ENCODE results near the gene TSPAN15. TPM values are rescaled to one million over a fixed set of nuclear protein-coding genes. Genes with fewer than 3 reads are reported as not detected.
A peak's percentile ranks its signal among the peaks of the same experiment; 100 is the strongest.

Gene TSPAN15
- total and polyA plus RNA-seq, 5 experiments from 2014 or later = 0.55 to 1.1 (median 0.80) TPM; not detected in 1

DNA sequence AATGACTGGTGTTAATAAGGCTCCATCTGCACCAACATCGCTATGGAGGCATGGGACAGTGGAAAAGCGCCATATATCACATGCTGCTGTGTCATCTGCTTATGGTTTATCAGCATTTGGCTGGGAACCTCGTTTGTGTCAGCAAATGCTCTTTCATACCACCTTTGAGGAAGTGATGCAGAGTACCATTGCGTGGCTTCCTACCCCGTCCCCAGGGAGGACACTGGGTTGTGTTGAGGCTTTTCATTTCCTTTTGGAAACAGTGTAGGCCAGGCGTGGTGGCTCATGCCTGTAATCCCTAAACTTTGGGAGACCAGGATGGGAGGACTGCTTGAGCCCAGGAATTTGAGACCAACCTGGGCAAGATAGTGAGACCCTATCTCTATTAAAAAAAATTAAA, 41.3 kb upstream of the TSPAN15 start:
- peak in 1 of 10 donors; percentile 27 for DNase-seq
- peak overlapping the region in 4 of 10 donors; percentile 15 to 60 (median 44) for H3K27ac Mint-ChIP-seq
- H3K4me3 Mint-ChIP-seq = no peak overlapping the region
- no peaks in the 10 kb centered on the region for H3K36me3 Mint-ChIP-seq
- no peaks in the 10 kb centered on the region for H3K9me3 Mint-ChIP-seq
- peaks cover 12 to 37% (median 28%) of the 10 kb centered on the region in 4 donors for H3K4me1 Mint-ChIP-seq
- no peak for ATAC-seq
- peaks cover 0 to 2% (median 0%) of the 10 kb centered on the region in 5 donors for H3K27me3 Mint-ChIP-seq
- POLR2A ChIA-PET = interaction anchor here (0.6 to 1.4 kb wide), 3 partner anchors 31 to 97 kb away, joined by 3 to 5 read pairs (median 3); no protein-coding TSS in a partner anchor

DNA sequence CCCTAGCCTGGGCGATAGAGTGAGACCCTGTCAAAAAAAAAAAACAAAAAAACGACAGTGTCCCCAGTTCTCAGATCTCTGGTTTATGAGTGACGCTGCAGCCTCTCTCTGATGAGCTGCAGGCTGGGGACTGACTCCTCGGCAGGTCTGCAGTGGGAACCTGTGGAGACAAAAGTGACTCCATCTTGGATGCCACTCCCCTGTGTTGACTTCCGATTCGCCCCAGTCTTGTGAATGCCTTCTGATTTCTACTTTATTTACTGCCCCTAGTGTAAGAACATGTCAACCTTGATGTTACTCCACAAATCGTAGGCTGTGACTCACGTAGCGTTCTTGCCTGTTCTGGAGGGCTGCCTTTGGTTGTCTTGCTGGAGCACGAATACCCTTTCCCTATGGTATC, 40.8 kb upstream of the TSPAN15 start:
- Mint-ChIP-seq H3K4me1 (peaks cover 12 to 37% (median 28%) of the 10 kb centered on the region in 4 donors), H3K4me3 (peak overlapping the region in 1 of 10 donors; percentile 8), H3K9me3 (no peaks in the 10 kb centered on the region), H3K27ac (peak overlapping the region in 5 of 10 donors; percentile 25 to 75 (median 37)), H3K36me3 (no peaks in the 10 kb centered on the region), H3K27me3 (peaks cover 0 to 2% (median 2%) of the 10 kb centered on the region in 5 donors)
- DNase-seq (no peak), ATAC-seq (no peak)
- POLR2A ChIA-PET = interaction anchor here (0.6 to 1.4 kb wide), 6 partner anchors 30 to 876 kb away, joined by 3 to 6 read pairs (median 4); no protein-coding TSS in a partner anchor

DNA sequence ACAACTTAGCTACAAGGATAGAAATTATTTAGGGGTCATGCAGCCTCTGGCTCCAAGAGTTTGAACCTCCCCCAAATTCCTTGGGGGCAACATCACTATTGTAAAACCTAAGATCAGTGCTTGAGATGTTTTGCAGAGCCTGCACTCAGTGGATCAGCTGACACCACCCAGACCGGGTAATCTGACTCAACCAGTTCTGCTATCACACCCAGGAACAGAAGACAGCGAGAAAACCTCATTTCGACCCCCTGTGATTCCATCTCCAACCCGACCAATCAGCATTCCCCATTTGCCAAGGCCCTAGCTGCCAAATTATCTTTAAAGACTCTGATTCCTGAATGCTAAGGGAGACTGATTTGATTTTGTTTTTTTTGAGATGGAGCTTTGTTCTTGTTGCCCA, 39.8 kb upstream of the TSPAN15 start:
- Mint-ChIP-seq H3K27me3 (peaks cover 0 to 4% (median 2%) of the 10 kb centered on the region in 5 donors), H3K27ac (peak overlapping the region in 2 of 10 donors; percentile 4 to 59), H3K4me1 (peaks cover 12 to 32% (median 27%) of the 10 kb centered on the region in 4 donors), H3K36me3 (no peaks in the 10 kb centered on the region), H3K4me3 (no peak overlapping the region), H3K9me3 (no peaks in the 10 kb centered on the region)
- POLR2A ChIA-PET = interaction anchor here (1.4 kb wide), 1 partner anchor 93 kb away, joined by 3 read pairs; no protein-coding TSS in a partner anchor
- ATAC-seq (no peak), DNase-seq (no peak)

DNA sequence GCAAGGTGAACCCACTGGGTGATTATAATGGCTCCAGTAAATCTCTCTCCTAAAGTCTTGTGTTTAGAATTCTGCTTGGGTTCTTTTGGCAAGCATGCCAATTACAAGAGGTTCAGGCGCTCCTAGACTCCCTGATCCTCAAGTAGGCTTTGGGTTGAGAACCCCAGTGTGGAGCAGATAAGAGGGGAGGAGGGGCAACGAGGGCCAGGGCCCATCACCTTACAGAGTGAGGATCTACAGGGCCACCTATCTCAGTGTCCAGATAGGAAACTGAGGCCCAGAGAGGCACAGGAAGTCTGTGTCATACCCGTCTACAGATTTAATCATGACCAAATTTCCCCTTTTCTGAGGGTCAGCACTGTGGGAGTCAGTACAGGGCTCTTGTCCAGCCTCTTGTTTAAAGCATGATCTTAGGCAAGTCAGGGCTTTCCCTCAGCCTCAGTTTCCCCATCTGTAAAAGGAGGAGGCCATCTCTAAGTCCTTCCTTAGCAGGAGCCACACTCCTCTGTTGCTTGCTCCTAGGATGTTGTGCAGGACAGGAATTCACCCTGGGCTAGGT, 39.0 kb upstream of the TSPAN15 start:
- POLR2A ChIA-PET = no interaction called here
- no peak for ATAC-seq

DNA sequence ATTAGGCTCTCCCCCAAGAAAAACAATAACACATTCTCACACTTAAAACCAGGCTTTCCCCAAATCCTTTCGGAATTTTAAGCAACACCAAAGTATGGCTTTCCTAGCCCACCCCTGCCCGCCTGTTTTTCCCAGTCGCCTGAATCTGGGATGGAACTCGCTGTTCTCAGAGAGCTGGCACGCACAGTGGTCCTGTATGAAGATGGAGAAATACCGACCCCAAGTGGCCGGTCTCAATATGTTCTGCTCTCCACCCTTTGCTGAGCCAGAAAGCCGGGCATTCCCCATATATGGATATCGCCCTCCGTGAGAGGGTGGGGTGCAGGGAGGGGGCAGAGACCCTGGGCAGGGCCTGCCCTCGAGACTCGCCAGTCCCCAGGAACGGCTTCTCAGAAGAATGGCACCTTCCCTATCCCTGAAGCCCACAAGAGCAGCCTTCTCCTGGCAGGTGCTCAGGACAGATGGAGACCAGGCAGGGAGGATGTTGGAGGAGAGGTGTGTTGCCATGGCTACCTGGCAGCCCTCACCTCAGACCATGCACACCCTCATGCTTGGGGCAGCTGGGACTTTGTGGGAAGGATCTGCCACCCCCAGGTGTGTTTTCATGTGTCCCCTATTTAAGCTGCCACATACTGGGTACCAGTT, 37.9 kb upstream of the TSPAN15 start:
- Mint-ChIP-seq H3K4me3 (no peak overlapping the region), H3K4me1 (peaks cover 6 to 18% (median 16%) of the 10 kb centered on the region in 4 donors), H3K36me3 (no peaks in the 10 kb centered on the region), H3K27me3 (peaks cover 0 to 4% (median 2%) of the 10 kb centered on the region in 5 donors), H3K27ac (no peak overlapping the region), H3K9me3 (no peaks in the 10 kb centered on the region)
- DNase-seq (peak in 6 of 10 donors; percentile 17 to 72 (median 36)), ATAC-seq (no peak)
- POLR2A ChIA-PET = no interaction called here

More for the DNA sequence above, 39.0 kb upstream of the TSPAN15 start:
- no peak overlapping the region for H3K4me3 Mint-ChIP-seq
- no peak overlapping the region for H3K27ac Mint-ChIP-seq
- peaks cover 12 to 26% (median 25%) of the 10 kb centered on the region in 4 donors for H3K4me1 Mint-ChIP-seq
- no peak for DNase-seq
- H3K27me3 Mint-ChIP-seq = peaks cover 0 to 4% (median 2%) of the 10 kb centered on the region in 5 donors
- no peaks in the 10 kb centered on the region for H3K36me3 Mint-ChIP-seq
- H3K9me3 Mint-ChIP-seq = no peaks in the 10 kb centered on the region

DNA sequence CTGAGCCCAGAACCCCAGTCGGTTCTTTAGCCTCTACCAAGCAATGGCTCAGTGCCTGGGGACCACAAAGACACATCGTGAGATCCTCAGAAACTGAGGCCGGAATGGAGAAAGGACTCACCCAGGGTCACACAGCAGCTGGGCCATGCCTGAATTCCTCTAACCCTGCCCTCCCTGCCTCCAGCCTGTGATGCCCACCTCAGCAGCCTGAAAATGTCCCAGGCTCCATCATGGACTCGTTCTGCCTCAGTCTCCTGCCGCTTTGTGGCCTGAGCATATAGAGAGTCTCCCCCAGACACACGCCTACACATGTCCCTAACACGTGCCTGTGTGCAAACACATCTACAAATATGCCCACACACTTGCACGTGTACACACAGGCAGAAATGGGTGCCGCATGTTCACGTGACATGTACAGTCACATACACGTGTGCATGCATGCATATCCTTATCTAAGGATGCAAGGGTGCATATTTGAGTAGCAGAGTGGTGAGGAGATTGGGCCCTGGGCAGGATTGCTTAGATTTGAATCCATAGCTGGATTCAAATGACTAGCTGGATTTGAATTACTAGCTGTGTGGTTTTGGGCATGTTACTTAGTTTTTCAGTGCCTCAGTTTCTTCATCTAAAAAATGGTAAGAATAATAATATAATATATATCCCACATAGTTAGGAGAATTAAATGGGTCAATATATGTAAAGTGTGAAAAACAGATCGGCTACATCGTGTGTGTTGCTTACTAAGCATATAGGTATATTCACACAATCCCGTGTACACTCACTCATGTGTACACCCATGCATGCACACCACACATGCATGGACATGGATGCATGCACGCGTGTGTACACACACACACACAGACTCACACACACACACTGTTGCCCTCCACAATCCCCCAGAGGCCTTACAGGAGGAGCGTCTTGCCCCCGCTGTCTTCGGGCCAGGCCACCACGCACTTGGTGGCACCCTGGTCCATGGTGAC, 36.9 kb upstream of the TSPAN15 start:
- POLR2A ChIA-PET = no interaction called here

DNA sequence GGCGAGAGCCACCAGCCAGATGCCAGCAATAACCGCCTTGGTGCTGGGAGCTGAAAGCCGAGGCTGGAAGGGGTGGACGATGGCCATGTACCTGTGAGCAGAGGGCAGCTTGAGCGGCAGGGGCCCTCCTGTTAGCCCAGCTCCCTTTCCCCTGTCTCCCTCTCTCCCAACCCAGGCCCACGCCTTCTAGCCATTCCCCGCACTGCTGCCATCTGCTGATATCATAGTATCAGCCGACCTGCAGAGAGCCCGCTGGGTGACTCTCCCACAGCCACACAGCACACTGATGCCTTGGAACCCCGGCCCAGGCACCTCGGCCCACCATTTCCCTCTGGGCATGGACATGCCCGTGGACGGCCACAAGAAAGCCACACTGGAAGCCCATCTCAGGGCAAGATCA, 36.2 kb upstream of the TSPAN15 start:
- POLR2A ChIA-PET = no interaction called here
- H3K9me3 Mint-ChIP-seq = no peaks in the 10 kb centered on the region
- H3K36me3 Mint-ChIP-seq = no peaks in the 10 kb centered on the region
- ATAC-seq (no peak), DNase-seq (no peak)
- H3K4me1 Mint-ChIP-seq = peaks cover 3 to 9% (median 7%) of the 10 kb centered on the region in 4 donors
- H3K27me3 Mint-ChIP-seq = peaks cover 0 to 4% (median 2%) of the 10 kb centered on the region in 5 donors
- H3K4me3 Mint-ChIP-seq = no peak overlapping the region
- H3K27ac Mint-ChIP-seq = peak overlapping the region in 1 of 10 donors; percentile 73

More for the DNA sequence above, 36.9 kb upstream of the TSPAN15 start:
- no peak overlapping the region for H3K27ac Mint-ChIP-seq
- H3K4me1 Mint-ChIP-seq = peaks cover 3 to 12% (median 9%) of the 10 kb centered on the region in 4 donors
- H3K36me3 Mint-ChIP-seq = no peaks in the 10 kb centered on the region
- peaks cover 0 to 4% (median 2%) of the 10 kb centered on the region in 5 donors for H3K27me3 Mint-ChIP-seq
- no peak for DNase-seq
- ATAC-seq = no peak
- no peak overlapping the region for H3K4me3 Mint-ChIP-seq
- no peaks in the 10 kb centered on the region for H3K9me3 Mint-ChIP-seq

DNA sequence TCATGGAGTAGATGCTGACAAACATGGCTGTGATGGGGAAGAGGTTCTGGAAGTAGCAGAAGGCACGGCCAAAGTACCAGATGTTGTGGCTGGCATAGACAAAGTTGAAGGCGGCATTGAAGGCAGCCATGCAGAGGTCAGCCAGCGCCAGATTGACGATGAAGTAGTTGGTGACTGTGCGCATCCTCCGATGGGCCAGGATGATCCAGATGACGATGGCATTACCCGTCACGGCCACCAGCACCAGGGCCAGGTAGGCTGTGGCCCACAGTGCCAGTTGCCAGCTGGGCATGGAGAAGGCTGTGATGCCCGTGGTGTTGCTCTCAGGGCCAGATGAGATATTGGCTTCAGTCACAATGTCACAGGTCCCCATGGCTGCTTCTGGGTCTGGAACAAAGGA, 35.3 kb upstream of the TSPAN15 start:
- peaks cover 0 to 7% (median 4%) of the 10 kb centered on the region in 4 donors for H3K4me1 Mint-ChIP-seq
- H3K27ac Mint-ChIP-seq = peak overlapping the region in 2 of 10 donors; percentile 21 to 78
- POLR2A ChIA-PET = no interaction called here
- no peaks in the 10 kb centered on the region for H3K36me3 Mint-ChIP-seq
- no peak overlapping the region for H3K4me3 Mint-ChIP-seq
- DNase-seq (no peak), ATAC-seq (no peak)
- no peaks in the 10 kb centered on the region for H3K9me3 Mint-ChIP-seq
- peaks cover 0 to 4% (median 2%) of the 10 kb centered on the region in 5 donors for H3K27me3 Mint-ChIP-seq

DNA sequence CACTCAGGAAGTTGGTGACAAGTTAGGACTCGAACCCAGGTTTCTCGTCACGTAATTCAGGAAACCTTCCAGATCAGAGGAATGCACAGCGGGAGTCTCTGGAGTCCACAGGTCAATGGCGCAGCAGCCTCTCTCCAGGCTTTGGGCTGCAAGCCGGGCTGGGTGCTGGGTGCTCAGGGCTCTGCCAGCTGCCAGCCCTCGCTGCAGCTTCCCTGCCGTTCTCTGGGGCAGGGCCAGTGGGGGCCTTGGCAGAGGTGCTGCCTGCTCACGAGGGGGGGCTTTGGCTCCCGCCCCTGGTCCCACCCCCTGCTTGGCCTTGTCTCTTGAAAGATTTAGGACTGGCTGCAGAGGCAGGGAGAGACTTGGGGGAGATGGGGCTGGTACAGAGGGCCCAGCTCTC, 34.6 kb upstream of the TSPAN15 start, which contains the start of gene TACR2:
Gene TACR2, minus strand, starts transcription at position 224 of the 400 bp plus-strand sequence. CDS start 595 bp downstream, outside the sequence.
- peaks cover 0 to 4% (median 2%) of the 10 kb centered on the region in 5 donors for H3K27me3 Mint-ChIP-seq
- POLR2A ChIA-PET = interaction anchor here (1.5 kb wide), 1 partner anchor 18 kb away, joined by 10 read pairs; no protein-coding TSS in a partner anchor
- peak within 1 kb of the TSS in 2 of 10 donors; percentile 21 to 78 for H3K27ac Mint-ChIP-seq
- ATAC-seq = no peak
- H3K4me3 Mint-ChIP-seq = no peak within 1 kb of the TSS
- no peaks in the 10 kb centered on the region for H3K9me3 Mint-ChIP-seq
- H3K4me1 Mint-ChIP-seq = peaks cover 1 to 9% (median 5%) of the 10 kb centered on the region in 4 donors
- DNase-seq = no peak
- H3K36me3 Mint-ChIP-seq = no peaks in the 10 kb centered on the region

DNA sequence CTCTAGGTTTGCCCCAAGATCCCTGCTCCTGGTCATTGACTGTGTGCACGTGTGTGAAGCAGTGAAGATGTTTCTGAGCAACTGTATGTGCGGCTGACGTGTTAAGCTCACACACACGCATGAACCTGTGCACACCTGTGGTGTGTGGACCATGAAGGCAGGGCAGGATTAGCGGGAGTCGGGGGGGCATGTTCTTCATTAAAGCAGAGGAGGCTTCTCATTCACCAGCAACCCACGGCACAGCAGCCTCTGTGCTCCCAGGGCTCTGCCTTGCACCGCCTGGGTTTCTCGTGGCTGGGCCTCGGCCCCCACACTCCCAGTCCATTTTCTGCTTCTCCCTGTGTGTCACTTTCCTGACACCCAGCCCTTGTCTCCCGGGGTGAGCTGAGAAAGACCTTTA, 33.7 kb upstream of the TSPAN15 start:
- H3K27ac Mint-ChIP-seq = no peak overlapping the region
- H3K4me1 Mint-ChIP-seq = peaks cover 5 to 16% (median 12%) of the 10 kb centered on the region in 4 donors
- no peak overlapping the region for H3K4me3 Mint-ChIP-seq
- H3K9me3 Mint-ChIP-seq = no peaks in the 10 kb centered on the region
- H3K36me3 Mint-ChIP-seq = no peaks in the 10 kb centered on the region
- peaks cover 0 to 4% (median 2%) of the 10 kb centered on the region in 5 donors for H3K27me3 Mint-ChIP-seq
- POLR2A ChIA-PET = interaction anchor here (1.5 kb wide), 1 partner anchor 19 kb away, joined by 10 read pairs; no protein-coding TSS in a partner anchor
- DNase-seq (no peak), ATAC-seq (no peak)

DNA sequence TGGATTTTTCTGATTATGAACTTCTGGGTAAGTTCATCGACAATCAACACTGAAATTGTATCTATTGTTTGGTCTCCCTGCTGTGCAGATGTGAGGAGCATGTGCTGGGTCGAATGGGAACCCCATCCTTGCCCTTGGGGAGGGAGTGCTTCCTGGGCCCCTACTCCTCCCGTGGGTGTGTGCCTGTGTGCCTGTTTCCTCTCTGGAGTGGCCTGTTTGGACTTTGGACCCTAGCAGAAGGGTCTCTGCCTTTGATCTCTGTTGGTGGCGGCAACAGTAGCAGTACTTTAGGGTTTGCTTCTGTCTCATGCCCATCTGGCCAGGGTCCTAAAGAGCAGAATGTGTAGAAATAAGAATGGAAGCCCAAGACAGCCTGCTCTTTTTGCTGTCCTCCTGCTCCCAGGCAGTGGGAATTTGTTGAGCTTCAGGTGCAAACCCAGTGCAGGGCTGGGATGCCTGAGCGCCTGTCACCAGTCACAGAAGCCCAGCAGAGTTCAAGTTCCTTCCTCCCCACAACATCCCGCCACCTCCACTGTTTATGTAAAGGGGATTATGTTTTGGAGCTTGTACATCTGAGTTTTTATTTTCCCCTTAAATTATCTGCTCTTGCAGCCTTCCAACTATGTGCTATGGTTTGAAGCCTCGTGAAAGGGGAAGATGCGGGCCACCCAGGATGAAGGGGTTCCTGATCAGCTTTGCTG, 33.1 kb upstream of the TSPAN15 start:
- Mint-ChIP-seq H3K36me3 (no peaks in the 10 kb centered on the region), H3K4me1 (peaks cover 5 to 17% (median 11%) of the 10 kb centered on the region in 4 donors), H3K9me3 (no peaks in the 10 kb centered on the region), H3K27ac (peak overlapping the region in 1 of 10 donors; percentile 79), H3K4me3 (no peak overlapping the region), H3K27me3 (peaks cover 0 to 4% (median under 1%) of the 10 kb centered on the region in 5 donors)
- DNase-seq = no peak
- POLR2A ChIA-PET = interaction anchor here (1.5 kb wide), 1 partner anchor 19 kb away, joined by 10 read pairs; no protein-coding TSS in a partner anchor
- no peak for ATAC-seq

Measured in naive thymus-derived CD8-positive, alpha-beta T cell (primary cell).